ENCODE measurements around the gene KYNU. TPM values are rescaled to one million over a fixed set of nuclear protein-coding genes. Genes with fewer than 3 reads are reported as not detected.

The KYNU gene
- total and polyA plus RNA-seq, 2 of the 13 experiments (the other 11 are each of a cell fraction or from before 2014, with no cell fraction given): 21.9 to 68.6 TPM

DNA sequence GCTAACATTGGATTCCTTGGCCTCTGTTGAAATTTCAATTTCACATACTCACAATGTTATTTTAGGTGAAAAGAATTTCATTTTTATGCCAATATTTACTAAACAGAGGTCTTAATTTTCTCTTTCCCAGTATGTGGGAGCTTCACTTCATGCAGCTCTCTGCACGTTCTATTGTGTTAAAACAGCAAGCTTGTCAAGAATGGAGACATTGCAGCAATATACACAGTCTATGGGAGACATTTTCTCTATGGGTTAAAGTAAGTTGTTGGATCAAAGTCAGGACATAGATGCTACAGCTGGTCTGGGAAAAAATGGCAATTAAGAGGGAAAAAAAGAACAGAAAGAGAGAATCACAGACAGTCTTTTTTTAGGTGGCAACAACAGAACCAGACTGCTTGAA is 181.4 kb downstream of the KYNU start (continued):
- TF ChIP-seq KLF15 (CRISPR knock-in tag; IDR thresholded peaks at IDR 0.05; ENCODE audit: borderline replicate concordance): no peak
- TF ChIP-seq ZNF235 (CRISPR knock-in tag; IDR thresholded peaks at IDR 0.05; ENCODE audit: borderline replicate concordance): no peak
- no peak for TF ChIP-seq RAD51 (IDR thresholded peaks at IDR 0.05; ENCODE audit: borderline replicate concordance)
- no peak for TF ChIP-seq RFX3 (CRISPR knock-in tag; IDR thresholded peaks at IDR 0.05)

DNA sequence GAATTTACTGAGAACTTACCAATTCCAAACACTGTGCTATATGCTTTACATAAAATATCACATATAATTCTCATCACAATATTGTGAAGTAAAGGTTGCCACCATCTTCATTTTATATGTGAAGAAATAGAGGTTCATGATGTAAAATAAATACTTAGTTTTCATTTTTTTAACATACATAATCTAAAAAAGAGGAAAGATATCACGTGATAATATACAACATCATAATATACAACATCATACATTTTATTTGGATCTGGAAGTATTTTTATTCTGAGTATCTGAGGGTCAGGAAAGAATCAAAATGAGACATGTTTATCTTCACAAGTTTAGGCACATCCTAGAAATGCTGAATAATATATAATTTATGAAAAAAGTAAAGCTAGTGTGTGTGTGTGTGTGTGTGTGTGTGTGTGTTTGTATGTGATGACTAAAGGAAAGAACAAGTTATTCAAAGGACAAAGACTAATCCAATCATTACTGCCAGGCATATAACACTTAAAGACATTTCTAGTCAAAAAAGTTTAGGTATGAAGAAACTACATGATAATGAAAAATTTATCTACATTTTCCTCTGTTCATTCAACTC is 186.2 kb downstream of the KYNU start:
- FAIRE-seq: no peak
- in situ Hi-C loops (cut with HindIII; ENCODE audit: extremely low pct_ligation_motif_present, low pct_unique_long_range_greater_than_20kb) (no loop called here), intact Hi-C loops (cut with micrococcal nuclease; ENCODE audit: unreplicated experiment) (no loop called here)
- CTCF ChIA-PET (ENCODE audit: low intra/inter-chr PET ratio, low total read pairs): no interaction called here
- Histone ChIP-seq H2AFZ (ENCODE audit: low read length) (no peak overlapping the region), H3K9me3 (ENCODE audit: low read length) (no peaks in the 10 kb centered on the region), H3K9ac (ENCODE audit: insufficient read depth, low read depth, low read length) (no peak overlapping the region), H4K20me1 (ENCODE audit: insufficient read depth, low read length) (no peaks in the 10 kb centered on the region), H3K79me2 (ENCODE audit: insufficient read depth, low read length) (no peaks in the 10 kb centered on the region), H3K27ac (ENCODE audit: extremely low read length, insufficient read depth, low read length) (no peak overlapping the region), H3K4me2 (ENCODE audit: low read depth, low read length) (no peak overlapping the region), H3K4me3 (replicated peaks in 1 of 3; ENCODE audit: insufficient read depth in 1 of 3, low read depth in 2 of 3, low read length in 3 of 3) (no peak overlapping the region), H3K4me1 (ENCODE audit: insufficient read depth, low read length) (no peaks in the 10 kb centered on the region), H3K27me3 (ENCODE audit: control insufficient read depth in 1 of 2, insufficient read depth in 2 of 2, low read length in 2 of 2) (no peaks in the 10 kb centered on the region), H3K36me3 (replicated peaks in 1 of 2; ENCODE audit: control insufficient read depth in 1 of 2, insufficient read depth in 2 of 2, low read length in 2 of 2) (no peaks in the 10 kb centered on the region)
- TF ChIP-seq RAD51 (IDR thresholded peaks at IDR 0.05; ENCODE audit: borderline replicate concordance): peak; percentile 81
- TF ChIP-seq, protein P1, sequence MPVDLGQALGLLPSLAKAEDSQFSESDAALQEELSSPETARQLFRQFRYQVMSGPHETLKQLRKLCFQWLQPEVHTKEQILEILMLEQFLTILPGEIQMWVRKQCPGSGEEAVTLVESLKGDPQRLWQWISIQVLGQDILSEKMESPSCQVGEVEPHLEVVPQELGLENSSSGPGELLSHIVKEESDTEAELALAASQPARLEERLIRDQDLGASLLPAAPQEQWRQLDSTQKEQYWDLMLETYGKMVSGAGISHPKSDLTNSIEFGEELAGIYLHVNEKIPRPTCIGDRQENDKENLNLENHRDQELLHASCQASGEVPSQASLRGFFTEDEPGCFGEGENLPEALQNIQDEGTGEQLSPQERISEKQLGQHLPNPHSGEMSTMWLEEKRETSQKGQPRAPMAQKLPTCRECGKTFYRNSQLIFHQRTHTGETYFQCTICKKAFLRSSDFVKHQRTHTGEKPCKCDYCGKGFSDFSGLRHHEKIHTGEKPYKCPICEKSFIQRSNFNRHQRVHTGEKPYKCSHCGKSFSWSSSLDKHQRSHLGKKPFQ (CRISPR knock-in tag; IDR thresholded peaks at IDR 0.05; ENCODE audit: insufficient replicate concordance): no peak
- no TSS peak for BruUV-seq (replicated peaks)
- 1% methylated on average over 1 of the region's 1 CpG for WGBS (ENCODE audit: low lambda C conversion rate)
- POLR2A ChIA-PET: no interaction called here
- no peak for ATAC-seq
- DNase-seq (ENCODE audit: low spot score): no peak

Measured in HepG2 (cell line).